ENCODE measurements around the gene CRYBB3. TPM values are rescaled to one million over a fixed set of nuclear protein-coding genes. Genes with fewer than 3 reads are reported as not detected.

CRYBB3 gene
- polyA plus RNA-seq (2012; ENCODE audit: missing spikeins): not detected

DNA sequence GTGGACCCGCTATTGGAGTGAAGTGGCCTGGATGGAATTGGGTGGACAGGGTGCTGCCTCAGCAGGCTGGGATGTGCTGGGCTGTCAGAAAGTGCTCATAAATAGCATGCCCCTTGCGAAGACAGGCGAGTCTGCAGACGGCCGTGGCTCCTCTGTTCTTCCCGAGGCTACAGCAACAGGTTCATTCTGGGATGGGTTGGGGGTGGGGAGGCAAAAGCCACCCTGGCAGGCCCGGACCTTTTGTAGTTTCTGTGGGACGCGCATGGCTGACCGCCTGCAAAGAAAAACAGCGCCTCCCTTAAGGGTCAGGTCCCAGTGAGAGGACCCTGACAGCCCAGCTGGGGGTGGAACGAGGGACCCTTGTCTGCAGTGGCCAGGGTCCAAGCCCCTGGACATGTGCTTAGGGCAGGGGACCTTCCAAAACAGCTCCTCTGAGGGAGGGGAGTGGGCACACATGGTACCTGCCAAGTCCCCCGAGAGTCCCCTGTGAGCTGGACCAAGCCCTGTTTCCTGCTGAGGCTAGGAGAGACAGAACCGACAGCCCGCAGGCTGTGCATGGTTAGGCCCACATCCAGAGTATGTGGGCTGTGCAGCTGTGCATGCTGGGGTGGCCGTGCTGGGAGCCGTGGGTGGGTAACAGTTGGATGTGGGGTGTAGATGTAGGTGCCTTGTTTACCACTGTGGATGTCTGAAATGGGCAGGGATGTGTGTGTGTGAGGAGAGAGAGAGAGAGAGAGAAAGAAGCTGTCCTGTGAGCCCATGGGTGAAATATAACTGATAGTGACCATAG is at the start of gene CRYBB3:
Gene CRYBB3, plus strand, starts transcription at position 128 of the 790 bp plus-strand sequence. CDS start 1,539 bp downstream, outside the sequence.
- TF ChIP-seq POLR2A (IDR thresholded peaks at IDR 0.05; ENCODE audit: low read depth, low read length) (no peak), POLR2AphosphoS5 (IDR thresholded peaks at IDR 0.05; ENCODE audit: low read depth, low read length) (no peak), TAF1 (IDR thresholded peaks at IDR 0.05; ENCODE audit: borderline replicate concordance, low read depth, low read length) (no peak)
- no peak for FAIRE-seq
- DNase-seq (ENCODE audit: insufficient read length): no peak

GRCh38 chr22:25153961-25154666 is 45.5 kb upstream of the CRYBB3 start:
- FAIRE-seq: no peak
- TF ChIP-seq TAF1 (IDR thresholded peaks at IDR 0.05; ENCODE audit: borderline replicate concordance, low read depth, low read length) (no peak), POLR2A (IDR thresholded peaks at IDR 0.05; ENCODE audit: low read depth, low read length) (no peak), POLR2AphosphoS5 (IDR thresholded peaks at IDR 0.05; ENCODE audit: low read depth, low read length) (no peak)
- no peak for DNase-seq (ENCODE audit: insufficient read length)

DNA sequence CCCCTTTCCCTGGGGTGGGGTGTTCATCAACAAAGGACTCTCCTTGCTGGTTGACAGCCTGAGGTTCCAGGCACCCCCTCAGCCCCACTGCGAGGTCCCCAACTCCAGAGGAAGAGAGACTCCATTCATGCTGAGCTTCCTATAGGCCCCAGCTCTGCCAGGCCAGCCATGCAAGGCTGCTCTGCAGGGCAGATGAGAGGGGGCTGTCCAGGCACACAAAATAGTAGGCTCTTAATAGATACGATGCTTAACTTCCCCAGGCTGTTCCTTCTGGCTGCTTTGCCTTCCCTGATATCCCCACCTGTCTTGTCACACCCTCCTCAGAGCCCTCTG is 45.0 kb upstream of the CRYBB3 start:
- FAIRE-seq (no peak), DNase-seq (ENCODE audit: insufficient read length) (no peak)
- TF ChIP-seq POLR2AphosphoS5 (IDR thresholded peaks at IDR 0.05; ENCODE audit: low read depth, low read length) (no peak), TAF1 (IDR thresholded peaks at IDR 0.05; ENCODE audit: borderline replicate concordance, low read depth, low read length) (no peak), POLR2A (IDR thresholded peaks at IDR 0.05; ENCODE audit: low read depth, low read length) (no peak)

- DNase-seq (ENCODE audit: insufficient read length) (no peak), FAIRE-seq (no peak)
- TF ChIP-seq TAF1 (IDR thresholded peaks at IDR 0.05; ENCODE audit: borderline replicate concordance, low read depth, low read length): no peak
- TF ChIP-seq POLR2AphosphoS5 (IDR thresholded peaks at IDR 0.05; ENCODE audit: low read depth, low read length): no peak
- no peak for TF ChIP-seq POLR2A (IDR thresholded peaks at IDR 0.05; ENCODE audit: low read depth, low read length)
Observed at GRCh38 chr22:25156736-25157135, 42.9 kb upstream of the CRYBB3 start.

GRCh38 chr22:25159028-25159427 is 40.6 kb upstream of the CRYBB3 start:
- TF ChIP-seq POLR2A (IDR thresholded peaks at IDR 0.05; ENCODE audit: low read depth, low read length) (no peak), POLR2AphosphoS5 (IDR thresholded peaks at IDR 0.05; ENCODE audit: low read depth, low read length) (no peak), TAF1 (IDR thresholded peaks at IDR 0.05; ENCODE audit: borderline replicate concordance, low read depth, low read length) (no peak)
- DNase-seq (ENCODE audit: insufficient read length) (no peak), FAIRE-seq (no peak)

GRCh38 chr22:25160120-25160996 is 39.3 kb upstream of the CRYBB3 start:
- DNase-seq (ENCODE audit: insufficient read length): no peak
- FAIRE-seq: no peak
- TF ChIP-seq POLR2AphosphoS5 (IDR thresholded peaks at IDR 0.05; ENCODE audit: low read depth, low read length) (no peak), POLR2A (IDR thresholded peaks at IDR 0.05; ENCODE audit: low read depth, low read length) (no peak), TAF1 (IDR thresholded peaks at IDR 0.05; ENCODE audit: borderline replicate concordance, low read depth, low read length) (no peak)

GRCh38 chr22:25161017-25161915 is 38.4 kb upstream of the CRYBB3 start:
- FAIRE-seq: no peak
- no peak for TF ChIP-seq POLR2AphosphoS5 (IDR thresholded peaks at IDR 0.05; ENCODE audit: low read depth, low read length)

DNA sequence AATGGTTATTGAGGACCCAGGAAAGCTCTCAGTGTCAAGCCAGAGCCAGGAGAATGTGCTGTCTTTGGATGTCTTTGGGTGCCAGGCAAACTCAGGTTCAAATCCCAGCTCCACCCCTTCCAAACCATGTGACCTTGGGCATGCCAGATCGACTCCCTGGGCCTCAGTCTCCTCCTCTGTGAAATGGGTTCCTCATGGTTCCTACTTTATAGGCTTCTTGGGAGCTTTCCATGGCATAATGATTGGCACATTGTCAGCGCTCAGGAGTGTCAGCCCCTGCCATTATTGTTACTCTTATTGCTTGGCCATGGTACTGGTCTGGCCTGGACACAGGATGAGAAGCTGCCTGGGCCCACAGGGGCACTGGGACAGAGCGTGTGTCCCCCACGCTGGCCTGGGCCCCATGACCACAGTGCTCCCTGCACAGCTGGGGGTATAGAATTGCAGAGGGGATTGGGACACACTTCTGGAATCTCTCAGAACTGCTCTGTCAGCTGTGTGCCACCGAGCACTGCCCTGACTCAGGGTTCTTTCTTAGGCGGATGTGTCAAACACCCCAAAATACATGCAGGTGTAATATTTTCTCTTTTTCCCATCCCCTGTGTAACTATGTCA is 37.6 kb upstream of the CRYBB3 start:
- no peak for FAIRE-seq
- TF ChIP-seq POLR2AphosphoS5 (IDR thresholded peaks at IDR 0.05; ENCODE audit: low read depth, low read length) (no peak), POLR2A (IDR thresholded peaks at IDR 0.05; ENCODE audit: low read depth, low read length) (no peak), TAF1 (IDR thresholded peaks at IDR 0.05; ENCODE audit: borderline replicate concordance, low read depth, low read length) (no peak)
- no peak for DNase-seq (ENCODE audit: insufficient read length)

More at GRCh38 chr22:25161017-25161915, 38.4 kb upstream of the CRYBB3 start:
- no peak for DNase-seq (ENCODE audit: insufficient read length)

GRCh38 chr22:25162561-25162960 is 37.1 kb upstream of the CRYBB3 start:
- FAIRE-seq (no peak), DNase-seq (ENCODE audit: insufficient read length) (no peak)
- no peak for TF ChIP-seq TAF1 (IDR thresholded peaks at IDR 0.05; ENCODE audit: borderline replicate concordance, low read depth, low read length)
- no peak for TF ChIP-seq POLR2AphosphoS5 (IDR thresholded peaks at IDR 0.05; ENCODE audit: low read depth, low read length)
- TF ChIP-seq POLR2A (IDR thresholded peaks at IDR 0.05; ENCODE audit: low read depth, low read length): no peak

- TF ChIP-seq POLR2AphosphoS5 (IDR thresholded peaks at IDR 0.05; ENCODE audit: low read depth, low read length): no peak
- TF ChIP-seq TAF1 (IDR thresholded peaks at IDR 0.05; ENCODE audit: borderline replicate concordance, low read depth, low read length): no peak
- no peak for TF ChIP-seq POLR2A (IDR thresholded peaks at IDR 0.05; ENCODE audit: low read depth, low read length)
- no peak for DNase-seq (ENCODE audit: insufficient read length)
- FAIRE-seq: no peak
Observed at GRCh38 chr22:25165785-25166184, 33.9 kb upstream of the CRYBB3 start.
